B cell (primary cell): ENCODE measurements around the gene EBLN2. TPM values are rescaled to one million over a fixed set of nuclear protein-coding genes. Genes with fewer than 3 reads are reported as not detected.

ENCODE experiments used
- ATAC-seq: fragments of 200-7000 bp; cut with Tn5 transposase; one replicate; pipeline ENCODE4 v1.10.0; 2021; ENCODE audit warnings: low read depth, mild to moderate bottlenecking, moderate number of reproducible peaks, moderate library complexity
- CTCF ChIA-PET: fragments of 350-600 bp; sonication (Branson Sonifier 250); formaldehyde crosslinking; loops from one replicate; lab custom pipeline; 2021; ENCODE audit warnings: antibody characterized with exemption, inconsistent platforms; lab: Charles Lee
- POLR2A ChIA-PET: fragments of 350-600 bp; sonication (Branson Sonifier 250); formaldehyde crosslinking; loops from one replicate; lab custom pipeline; 2021; ENCODE audit warnings: antibody characterized with exemption; lab: Charles Lee
- DNase-seq: peaks from one replicate; pipeline ENCODE4 v3.0.0; 2013
- H2AFZ ChIP-seq: 2 replicates; pipeline ENCODE4 v1.6.1; 2012; ENCODE audit warnings: mild to moderate bottlenecking, low read depth, low read length; ENCODE audit not compliant: insufficient read depth, poor library complexity, severe bottlenecking
- H3K27ac ChIP-seq, 2 donors: 1 replicate in 1 of 2; 2 replicates in 1 of 2; pipeline ENCODE4 v1.5.1; 2012 to 2013; ENCODE audit warnings: low read length in 2 of 2, mild to moderate bottlenecking in 2 of 2, moderate library complexity in 1 of 2
- H3K27me3 ChIP-seq, 4 experiments: fragments of 200-600 bp in 1 of 4; sonication (generic) in 1 of 4; replicated peaks in 1 of 4; 1 replicate in 2 of 4; 2 replicates in 2 of 4; pipeline versions ENCODE4 v1.6.1 to v1.7.0; 2013 to 2016; ENCODE audit warnings: low read length in 3 of 4, mild to moderate bottlenecking in 2 of 4, mixed read lengths in 1 of 4, moderate library complexity in 1 of 4; ENCODE audit not compliant: insufficient read depth in 4 of 4, control insufficient read depth in 3 of 4; ENCODE audit errors: control extremely low read depth in 1 of 4
- H3K36me3 ChIP-seq, 2 experiments: replicated peaks in 1 of 2; 1 replicate in 1 of 2; 2 replicates in 1 of 2; pipeline versions ENCODE4 v1.6.1 to v1.7.1; 2013; ENCODE audit warnings: low read length in 1 of 2; ENCODE audit not compliant: insufficient read depth in 2 of 2, control insufficient read depth in 1 of 2; ENCODE audit errors: control extremely low read depth in 1 of 2, extremely low read depth in 1 of 2
- H3K4me1 ChIP-seq, 2 donors: fragments of 200-600 bp in 1 of 2; sonication (generic) in 1 of 2; 1 replicate in 1 of 2; 2 replicates in 1 of 2; pipeline versions ENCODE4 v1.5.1 to v1.6.1; 2013 to 2017; ENCODE audit warnings: low read length in 2 of 2; ENCODE audit not compliant: control insufficient read depth in 2 of 2, insufficient read depth in 2 of 2
- H3K4me2 ChIP-seq: replicated peaks from 2 replicates; pipeline ENCODE3; 2012; ENCODE audit warnings: mild to moderate bottlenecking, low read depth, low read length; ENCODE audit not compliant: poor library complexity, severe bottlenecking
- H3K4me3 ChIP-seq, 5 experiments: fragments of 200-600 bp in 1 of 5; sonication (generic) in 1 of 5; 1 replicate in 3 of 5; 2 replicates in 2 of 5; pipeline versions ENCODE4 v1.5.1 to v1.7.0; 2011 to 2016; ENCODE audit warnings: low read length in 4 of 5, mild to moderate bottlenecking in 4 of 5, low read depth in 2 of 5, control low read depth in 1 of 5, moderate library complexity in 1 of 5; ENCODE audit not compliant: insufficient read depth in 1 of 5; ENCODE audit errors: control extremely low read depth in 1 of 5, extremely low read depth in 1 of 5
- H3K79me2 ChIP-seq: fragments of 200-600 bp; sonication (generic); one replicate; pipeline ENCODE4 v1.6.0; 2016; ENCODE audit warnings: low read length; ENCODE audit not compliant: control insufficient read depth, insufficient read depth
- H3K9ac ChIP-seq: fragments of 200-600 bp; sonication (generic); 2 replicates; pipeline ENCODE4 v1.6.1; 2017; ENCODE audit warnings: mild to moderate bottlenecking, low read length, moderate library complexity
- H3K9me3 ChIP-seq, 3 donors: one replicate each; pipeline versions ENCODE4 v1.6.1 to v1.7.1; 2013; ENCODE audit warnings: low read length in 2 of 3; ENCODE audit not compliant: control insufficient read depth in 2 of 3, insufficient read depth in 1 of 3; ENCODE audit errors: control extremely low read depth in 1 of 3
- H4K20me1 ChIP-seq: 2 replicates; pipeline ENCODE4 v1.6.0; 2012; ENCODE audit warnings: mild to moderate bottlenecking, low read length; ENCODE audit not compliant: insufficient read depth, control insufficient read depth, poor library complexity, severe bottlenecking
- H3K27ac Mint-ChIP-seq: one replicate; pipeline ENCODE4 v1.8.0; 2021; ENCODE audit warnings: mixed read lengths
- H3K27me3 Mint-ChIP-seq: one replicate; pipeline ENCODE4 v1.8.0; 2021; ENCODE audit warnings: mixed read lengths
- H3K4me1 Mint-ChIP-seq: one replicate; pipeline ENCODE4 v1.8.0; 2021; ENCODE audit warnings: mixed read lengths
- H3K4me3 Mint-ChIP-seq: one replicate; pipeline ENCODE4 v1.8.0; 2021; ENCODE audit warnings: mixed read lengths
- H3K9me3 Mint-ChIP-seq: one replicate; pipeline ENCODE4 v1.8.0; 2022; ENCODE audit warnings: mixed read lengths; ENCODE audit not compliant: insufficient read depth
- EZH2 ChIP-seq: IDR thresholded peaks from 2 replicates; pipeline ENCODE4 v1.6.1; 2012; ENCODE audit warnings: borderline replicate concordance, low read depth, mild to moderate bottlenecking, moderate library complexity, low read length; ENCODE audit not compliant: insufficient read depth, poor library complexity, severe bottlenecking
- WGBS: methylation state at CpG from one replicate; pipeline ENCODE4 v1.1.5; 2013; ENCODE audit warnings: missing lambda C conversion rate; ENCODE audit not compliant: insufficient coverage; 5-methylcytosine and 5-hydroxymethylcytosine counted together
- intact Hi-C: fragments of 100-400 bp; cut with micrococcal nuclease; formaldehyde crosslinking; loops from one replicate; pipeline ENCODE4 v1.10.0; 2022
- polyA plus RNA-seq: library from polyadenylated mRNA; depleted of rRNA; stranded (reverse); fragments of >200 nt; gene quantifications from 2 replicates; pipeline ENCODE4 v1.2.3, GENCODE V29; 2012
- total RNA-seq, 2 donors: library from RNA; stranded (reverse); fragments of 120-200 nt in 1 of 2; gene quantifications; 1 replicate in 1 of 2; 2 replicates in 1 of 2; pipeline versions ENCODE4 v1.2.3 to v1.2.4, GENCODE V29; 2013 to 2022
- TF ChIP-seq, protein P1 (sequence below): fragments of 200-600 bp; IDR thresholded peaks from one replicate; pipeline ENCODE4 v1.8.0; 2022; ENCODE audit warnings: antibody characterized with exemption, mild to moderate bottlenecking

The EBLN2 gene
- total and polyA plus RNA-seq, 2 donors (not counting 1 experiment from before 2014, with no cell fraction given): 4.5 to 10.2 TPM

DNA sequence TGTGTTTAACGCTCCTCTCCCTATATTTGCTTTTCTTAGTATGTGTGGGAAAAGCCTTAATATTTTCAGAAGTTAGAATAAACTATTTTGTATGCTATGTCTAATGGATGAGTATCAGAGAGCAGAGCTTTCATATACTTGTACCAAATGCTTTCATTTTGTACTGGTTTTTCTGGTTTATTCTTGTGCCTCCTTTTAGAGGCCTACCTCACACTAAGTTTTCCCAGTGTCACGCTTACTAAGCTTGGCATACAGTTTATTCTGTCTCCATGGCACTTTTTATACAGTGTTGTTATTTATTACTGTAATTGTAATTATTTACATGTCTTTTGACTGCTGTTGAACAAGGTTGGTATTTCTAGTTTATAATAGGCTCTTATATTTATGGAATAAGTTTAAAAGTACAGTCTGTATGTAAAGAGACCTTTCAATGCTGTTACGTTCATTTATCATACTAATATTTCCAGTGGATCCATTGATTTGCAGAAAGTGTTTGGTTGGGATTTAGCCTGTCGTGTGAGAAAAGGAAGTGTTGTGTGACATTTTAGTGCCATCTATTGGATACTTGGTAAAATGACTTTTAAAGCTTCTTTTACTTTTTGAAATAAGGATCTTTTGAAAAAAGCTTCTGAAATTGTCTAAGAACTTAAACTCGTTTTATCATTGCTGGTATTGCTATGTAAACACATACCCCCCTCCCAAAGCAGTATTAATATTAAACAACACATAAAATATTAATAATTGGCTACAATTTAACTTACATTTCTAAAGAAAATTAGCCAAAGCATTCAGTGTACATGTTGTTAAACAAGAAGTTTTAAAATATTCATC lies 5.2 kb upstream of the EBLN2 start:
- no CpG with 5 or more reads among the region's 5 CpGs for WGBS
- Histone ChIP-seq H3K9ac (no peak overlapping the region), H3K9me3 (no peaks in the 10 kb centered on the region), H3K27ac (no peak overlapping the region), H2AFZ (no peak overlapping the region), H3K79me2 (no peaks in the 10 kb centered on the region), H4K20me1 (peaks cover 41% of the 10 kb centered on the region), H3K4me3 (no peak overlapping the region), H3K4me2 (no peak overlapping the region), H3K4me1 (no peaks in the 10 kb centered on the region), H3K27me3 (no peaks in the 10 kb centered on the region), H3K36me3 (peaks cover 3 to 6% of the 10 kb centered on the region in 2 experiments)
- H3K27ac Mint-ChIP-seq: no peak overlapping the region
- H3K9me3 Mint-ChIP-seq: no peaks in the 10 kb centered on the region
- POLR2A ChIA-PET: no interaction called here
- ATAC-seq (no peak), DNase-seq (peak; percentile 31)
- no peaks in the 10 kb centered on the region for H3K27me3 Mint-ChIP-seq
- no peak for TF ChIP-seq EZH2
- TF ChIP-seq, protein P1, sequence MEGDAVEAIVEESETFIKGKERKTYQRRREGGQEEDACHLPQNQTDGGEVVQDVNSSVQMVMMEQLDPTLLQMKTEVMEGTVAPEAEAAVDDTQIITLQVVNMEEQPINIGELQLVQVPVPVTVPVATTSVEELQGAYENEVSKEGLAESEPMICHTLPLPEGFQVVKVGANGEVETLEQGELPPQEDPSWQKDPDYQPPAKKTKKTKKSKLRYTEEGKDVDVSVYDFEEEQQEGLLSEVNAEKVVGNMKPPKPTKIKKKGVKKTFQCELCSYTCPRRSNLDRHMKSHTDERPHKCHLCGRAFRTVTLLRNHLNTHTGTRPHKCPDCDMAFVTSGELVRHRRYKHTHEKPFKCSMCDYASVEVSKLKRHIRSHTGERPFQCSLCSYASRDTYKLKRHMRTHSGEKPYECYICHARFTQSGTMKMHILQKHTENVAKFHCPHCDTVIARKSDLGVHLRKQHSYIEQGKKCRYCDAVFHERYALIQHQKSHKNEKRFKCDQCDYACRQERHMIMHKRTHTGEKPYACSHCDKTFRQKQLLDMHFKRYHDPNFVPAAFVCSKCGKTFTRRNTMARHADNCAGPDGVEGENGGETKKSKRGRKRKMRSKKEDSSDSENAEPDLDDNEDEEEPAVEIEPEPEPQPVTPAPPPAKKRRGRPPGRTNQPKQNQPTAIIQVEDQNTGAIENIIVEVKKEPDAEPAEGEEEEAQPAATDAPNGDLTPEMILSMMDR: peak; percentile 83
- intact Hi-C loops: loop anchor here (5.0 to 10.0 kb wide), 2 partner anchors 204 to 1341 kb away; no protein-coding TSS in a partner anchor
- CTCF ChIA-PET: interaction anchor here (0.5 to 4.9 kb wide), 28 partner anchors 8 to 1345 kb away, joined by 3 to 105 read pairs (median 4); no protein-coding TSS in a partner anchor
- H3K4me3 Mint-ChIP-seq: no peak overlapping the region
- peaks cover 4% of the 10 kb centered on the region for H3K4me1 Mint-ChIP-seq

DNA sequence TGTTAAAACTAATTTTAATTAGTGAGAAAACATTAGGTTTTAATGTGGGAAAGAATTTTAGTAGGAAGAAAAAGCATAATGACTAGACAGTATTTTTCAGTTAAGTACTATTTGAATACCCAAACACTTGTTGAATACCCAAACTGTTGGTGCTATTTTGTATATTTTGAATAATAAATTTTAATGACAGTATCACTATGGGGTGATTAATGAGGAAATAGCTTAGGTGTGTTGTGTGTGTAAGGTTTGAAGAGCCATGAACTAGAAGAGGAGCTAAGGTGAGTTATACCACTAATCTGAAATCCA lies 4.7 kb upstream of the EBLN2 start:
- POLR2A ChIA-PET: no interaction called here
- CTCF ChIA-PET: interaction anchor here (0.5 to 4.9 kb wide), 25 partner anchors 8 to 1345 kb away, joined by 3 to 105 read pairs (median 4); no protein-coding TSS in a partner anchor
- H3K9ac ChIP-seq: no peak overlapping the region

More for the DNA sequence above, 4.7 kb upstream of the EBLN2 start:
- Histone ChIP-seq H4K20me1 (peaks cover 38% of the 10 kb centered on the region), H3K27ac (no peak overlapping the region), H2AFZ (no peak overlapping the region), H3K9me3 (no peaks in the 10 kb centered on the region), H3K4me3 (no peak overlapping the region), H3K36me3 (peaks cover 3 to 10% of the 10 kb centered on the region in 2 experiments), H3K27me3 (no peaks in the 10 kb centered on the region), H3K4me1 (no peaks in the 10 kb centered on the region), H3K79me2 (no peaks in the 10 kb centered on the region), H3K4me2 (no peak overlapping the region)
- H3K4me1 Mint-ChIP-seq: peaks cover 4% of the 10 kb centered on the region
- intact Hi-C loops: loop anchor here (5.0 to 10.0 kb wide), 2 partner anchors 204 to 1342 kb away; no protein-coding TSS in a partner anchor
- no peak for DNase-seq
- no peak overlapping the region for H3K27ac Mint-ChIP-seq
- no peaks in the 10 kb centered on the region for H3K27me3 Mint-ChIP-seq
- TF ChIP-seq, protein P1: no peak
- TF ChIP-seq EZH2: no peak
- H3K4me3 Mint-ChIP-seq: no peak overlapping the region
- no peak for ATAC-seq
- no peaks in the 10 kb centered on the region for H3K9me3 Mint-ChIP-seq
